Measurements from ENCODE around the gene GCLM.

The GCLM gene

GRCh38 chr1:93846206-93846991 is 62.8 kb downstream of the GCLM start:
- DNase-seq (ENCODE audit: low spot score) = peak; percentile 81

- peak; percentile 81 for DNase-seq (ENCODE audit: low spot score)
Measured at GRCh38 chr1:93845538-93846205, 63.6 kb downstream of the GCLM start.

DNA sequence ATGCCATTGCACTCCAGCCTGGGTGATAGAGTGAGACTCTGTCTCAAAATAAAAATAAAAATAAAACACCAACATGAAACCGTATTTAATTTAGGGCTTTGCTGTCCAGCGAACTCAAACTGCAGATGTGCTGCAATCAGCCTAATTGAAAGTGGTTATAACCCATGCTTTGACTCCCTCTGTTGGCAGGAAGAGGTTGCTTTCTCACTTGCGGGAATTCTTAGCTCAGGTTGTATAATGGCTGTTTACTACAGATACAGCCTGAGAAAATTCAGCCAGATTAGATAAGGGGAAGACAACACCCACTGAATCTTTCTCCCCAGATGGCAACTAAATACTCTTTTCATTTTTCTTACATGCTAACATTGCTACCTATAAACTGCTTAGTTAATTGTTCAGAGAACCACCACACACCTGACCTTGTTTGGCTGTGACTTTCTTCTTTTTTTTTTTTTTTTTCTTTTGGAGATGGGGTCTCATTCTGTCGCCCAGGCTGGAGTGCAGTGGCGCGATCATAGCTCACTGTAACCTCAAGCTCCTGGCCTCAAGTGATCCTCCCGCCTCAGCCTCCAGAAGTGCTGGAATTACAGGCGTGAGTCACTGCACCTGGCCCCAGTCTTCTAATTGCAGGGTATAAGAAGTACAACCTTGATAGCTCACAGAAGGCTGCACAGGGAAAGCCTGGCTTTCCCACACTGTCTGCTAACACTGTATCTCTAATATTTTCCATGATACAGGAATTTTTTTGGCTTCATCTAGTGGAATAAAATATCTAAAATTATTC is 64.8 kb downstream of the GCLM start:
- peak; percentile 77 for DNase-seq (ENCODE audit: low spot score)

- no peak for DNase-seq (ENCODE audit: low spot score)
Measured at GRCh38 chr1:93842750-93843500, 66.3 kb downstream of the GCLM start.

DNA sequence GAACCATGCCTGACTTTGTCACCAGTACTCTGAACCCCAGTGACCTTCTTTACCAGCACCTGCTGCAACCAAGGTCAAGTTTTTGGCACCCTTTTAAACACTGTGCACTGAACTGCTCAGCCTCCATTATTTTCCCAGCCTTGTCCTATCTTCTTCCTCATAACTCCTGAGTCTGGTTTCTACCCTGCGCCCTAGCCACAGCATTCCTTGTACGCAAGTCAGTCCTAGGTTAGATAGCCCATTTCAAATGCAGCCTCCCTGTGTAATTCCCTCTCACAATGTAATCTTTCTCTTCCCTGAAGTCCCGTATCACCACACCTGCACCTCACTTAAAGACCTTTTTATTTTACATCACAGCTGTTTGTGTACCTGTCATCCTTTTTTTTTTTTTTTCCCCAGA is 67.5 kb downstream of the GCLM start:
- DNase-seq (ENCODE audit: low spot score) = no peak

DNA sequence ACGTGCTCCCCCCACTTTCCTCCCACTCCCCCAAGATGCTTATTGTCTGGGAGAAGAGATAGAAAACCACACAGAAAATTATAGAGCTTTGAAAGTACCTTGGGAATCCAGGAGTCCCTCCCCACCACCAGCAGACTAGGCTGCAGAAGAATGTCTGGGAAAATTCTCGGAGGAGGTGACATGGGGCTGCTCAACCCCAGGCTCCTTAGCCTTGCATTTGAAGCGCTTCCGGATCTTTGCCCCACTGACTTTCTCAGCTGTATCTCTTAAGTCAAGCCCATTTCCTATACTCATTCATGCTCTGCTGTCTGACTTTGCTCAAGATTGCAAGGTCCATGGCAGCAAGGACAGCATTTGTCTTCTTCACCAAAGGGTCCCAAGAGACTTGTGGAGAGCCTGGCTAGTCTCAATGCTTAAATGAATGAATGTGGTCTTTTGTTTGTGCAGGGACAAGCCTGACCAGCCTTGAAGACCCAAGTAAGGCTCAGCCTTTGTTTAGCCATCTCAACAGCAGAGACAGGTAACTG is 68.2 kb downstream of the GCLM start:
- DNase-seq (ENCODE audit: low spot score) = no peak

DNA sequence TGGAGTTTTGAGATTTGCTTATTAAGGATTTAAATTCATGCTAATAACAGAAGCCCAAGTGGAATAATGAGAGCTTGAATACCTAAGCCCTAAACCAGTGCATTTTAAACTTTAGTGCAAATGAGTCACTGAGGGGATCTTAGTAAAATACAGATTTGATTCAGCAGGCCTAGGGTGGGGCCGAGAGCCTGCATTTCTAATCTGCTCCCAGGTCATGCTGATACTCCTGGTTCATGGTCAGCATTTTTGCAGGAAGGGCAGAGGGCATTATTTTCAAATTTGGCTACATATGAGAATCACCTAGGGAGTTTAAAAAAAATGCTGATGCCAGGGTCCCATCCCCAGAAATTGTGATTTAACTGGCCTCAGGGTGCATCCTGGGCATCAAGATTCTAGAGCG is 69.5 kb downstream of the GCLM start:
- DNase-seq (ENCODE audit: low spot score) = no peak

- DNase-seq (ENCODE audit: low spot score) = no peak
Measured at GRCh38 chr1:93839307-93839706, 69.9 kb downstream of the GCLM start.

DNA sequence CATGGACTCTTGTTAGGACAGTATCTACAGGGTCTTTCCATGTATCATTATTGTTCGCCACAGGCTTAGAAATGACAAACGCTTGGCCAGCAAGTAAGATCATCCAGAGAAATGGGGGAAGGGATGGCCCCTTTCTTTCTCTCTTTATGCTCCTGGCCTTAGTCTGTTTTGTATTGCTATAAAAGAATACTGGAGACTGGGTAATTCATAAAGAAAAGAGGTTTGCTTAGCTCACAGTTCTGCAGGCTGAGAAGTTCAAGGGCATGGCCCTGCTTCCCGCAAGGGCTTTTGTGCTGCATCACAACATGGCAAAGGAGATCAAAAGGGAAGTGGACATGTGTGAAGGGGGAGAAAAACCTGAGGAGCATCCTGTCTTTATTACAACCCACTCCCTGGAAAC is 71.3 kb downstream of the GCLM start:
- no peak for DNase-seq (ENCODE audit: low spot score)
